Esophagus squamous epithelium (tissue), 4 donors: Measurements from ENCODE around the gene RBM39.

Source experiments
- CTCF ChIP-seq, 6 experiments: fragments of 450-650 bp in 4 of 6; fragments of 200-600 bp in 2 of 6; sonication (generic) in 2 of 6; IDR thresholded peaks; one replicate each; pipeline ENCODE4 v1.5.1; 2016 to 2019; ENCODE audit warnings: antibody characterized with exemption in 6 of 6, mild to moderate bottlenecking in 4 of 6, moderate library complexity in 4 of 6
- POLR2A ChIP-seq, 4 donors: fragments of 450-650 bp; IDR thresholded peaks; one replicate each; pipeline ENCODE4 v1.6.1; 2017; ENCODE audit warnings: antibody characterized with exemption in 4 of 4, mild to moderate bottlenecking in 4 of 4, moderate library complexity in 3 of 4

GRCh38 chr20:35735826-35736470, 6.1 kb downstream of the RBM39 start:
- TF ChIP-seq CTCF (IDR thresholded peaks at IDR 0.05), result no peak
- TF ChIP-seq POLR2A (IDR thresholded peaks at IDR 0.05), result no peak
